ENCODE data around the gene SIN3B.

SIN3B gene

DNA sequence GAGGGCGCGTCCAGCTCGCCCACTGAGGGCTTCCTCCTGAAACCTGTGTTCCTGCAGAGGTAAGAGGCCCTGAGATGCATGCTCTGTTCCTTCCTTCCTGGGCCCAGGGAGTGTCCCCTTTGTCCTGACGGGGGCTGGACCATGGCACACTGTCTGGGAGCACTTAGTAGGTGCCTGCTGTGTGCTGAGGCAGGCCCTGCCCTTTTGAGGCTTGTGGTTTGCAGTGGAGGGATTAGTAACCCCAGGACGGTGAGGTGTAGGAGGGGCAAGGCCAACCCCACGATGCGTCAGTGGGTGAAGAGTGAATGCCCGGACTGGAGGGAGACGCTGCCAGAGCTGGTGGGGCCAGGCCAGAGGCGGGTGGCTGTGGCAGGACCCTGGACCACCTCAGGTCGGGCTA lies 48.4 kb downstream of the SIN3B start:
- no peak for DNase-seq (ENCODE audit: low read depth, low spot score)
- no peak overlapping the region for H3K4me3 ChIP-seq (ENCODE audit: low read depth, low read length)
- TF ChIP-seq CTCF (IDR thresholded peaks at IDR 0.05; ENCODE audit: low read depth, low read length): no peak
- in situ Hi-C loops (cut with HindIII; ENCODE audit: low sequenced_read_pairs): no loop called here

- TF ChIP-seq CTCF (IDR thresholded peaks at IDR 0.05; ENCODE audit: low read depth, low read length): no peak
Measured at GRCh38 chr19:16878181-16878965, 49.2 kb downstream of the SIN3B start.

GRCh38 chr19:16880884-16881554 lies 51.8 kb downstream of the SIN3B start:
- TF ChIP-seq CTCF (IDR thresholded peaks at IDR 0.05; ENCODE audit: low read depth, low read length): no peak
- DNase-seq (ENCODE audit: low read depth, low spot score): no peak
- in situ Hi-C loops (cut with HindIII; ENCODE audit: low sequenced_read_pairs): no loop called here

More at GRCh38 chr19:16878181-16878965, 49.2 kb downstream of the SIN3B start:
- in situ Hi-C loops (cut with HindIII; ENCODE audit: low sequenced_read_pairs): no loop called here
- H3K4me3 ChIP-seq (ENCODE audit: low read depth, low read length): no peak overlapping the region
- DNase-seq (ENCODE audit: low read depth, low spot score): no peak

GRCh38 chr19:16882146-16882545 lies 52.9 kb downstream of the SIN3B start:
- no peak for DNase-seq (ENCODE audit: low read depth, low spot score)
- in situ Hi-C loops (cut with HindIII; ENCODE audit: low sequenced_read_pairs): no loop called here
- TF ChIP-seq CTCF (IDR thresholded peaks at IDR 0.05; ENCODE audit: low read depth, low read length): no peak
- no peak overlapping the region for H3K4me3 ChIP-seq (ENCODE audit: low read depth, low read length)

More at GRCh38 chr19:16880884-16881554, 51.8 kb downstream of the SIN3B start:
- no peak overlapping the region for H3K4me3 ChIP-seq (ENCODE audit: low read depth, low read length)

DNA sequence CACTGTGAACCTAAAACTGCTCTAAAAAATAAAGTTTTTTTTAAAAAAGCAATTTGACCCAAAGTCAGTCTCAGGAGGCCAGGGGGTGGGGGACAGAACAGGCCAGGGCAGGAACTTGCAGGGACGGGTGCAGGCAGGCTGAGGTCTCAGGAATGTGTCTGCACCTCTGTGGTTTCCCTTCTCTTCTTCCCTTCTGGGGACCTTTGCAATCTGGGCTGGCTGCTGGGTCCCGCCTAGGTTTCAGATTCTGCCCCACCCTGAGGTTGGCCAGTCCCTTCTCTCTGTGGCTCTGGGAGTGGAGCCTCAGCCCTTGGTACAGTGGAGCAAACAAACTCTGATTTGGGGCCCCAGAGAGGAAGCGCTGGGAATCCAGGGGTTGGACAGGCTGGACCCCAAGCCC lies 54.3 kb downstream of the SIN3B start:
- no peak overlapping the region for H3K4me3 ChIP-seq (ENCODE audit: low read depth, low read length)
- TF ChIP-seq CTCF (IDR thresholded peaks at IDR 0.05; ENCODE audit: low read depth, low read length): no peak
- no peak for DNase-seq (ENCODE audit: low read depth, low spot score)
- in situ Hi-C loops (cut with HindIII; ENCODE audit: low sequenced_read_pairs): no loop called here

DNA sequence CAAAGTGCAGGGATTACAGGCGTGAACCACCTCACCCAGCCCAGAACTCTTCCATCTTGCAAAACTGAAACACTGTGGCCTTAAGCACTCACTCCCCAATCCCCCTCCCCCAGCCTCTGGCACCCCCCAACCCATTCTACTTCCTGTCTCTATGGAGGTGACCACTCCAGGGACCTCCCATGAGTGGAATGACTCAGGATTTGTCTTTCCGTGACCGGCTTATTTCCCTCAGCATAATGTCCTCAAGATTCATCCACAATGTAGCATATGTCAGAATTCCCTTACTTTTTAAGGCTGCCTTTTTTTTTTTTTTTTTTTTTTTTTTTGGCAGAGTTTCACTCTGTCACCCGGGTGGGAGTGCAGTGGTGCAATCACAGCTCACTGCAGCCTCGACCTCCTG lies 56.0 kb downstream of the SIN3B start:
- DNase-seq (ENCODE audit: low read depth, low spot score): no peak
- no peak overlapping the region for H3K4me3 ChIP-seq (ENCODE audit: low read depth, low read length)
- in situ Hi-C loops (cut with HindIII; ENCODE audit: low sequenced_read_pairs): no loop called here
- no peak for TF ChIP-seq CTCF (IDR thresholded peaks at IDR 0.05; ENCODE audit: low read depth, low read length)
